Measurements from ENCODE around the gene EML6.
"Not testable (repeated sequence)": the region's sequence is repeated elsewhere in the genome, so short reads cannot be mapped to it uniquely, and the experiment has no call there.

Gene EML6

GRCh38 chr2:54805255-54805654, 81.8 kb downstream of the EML6 start:
- DNase-seq (ENCODE audit: low spot score) = no peak

DNA sequence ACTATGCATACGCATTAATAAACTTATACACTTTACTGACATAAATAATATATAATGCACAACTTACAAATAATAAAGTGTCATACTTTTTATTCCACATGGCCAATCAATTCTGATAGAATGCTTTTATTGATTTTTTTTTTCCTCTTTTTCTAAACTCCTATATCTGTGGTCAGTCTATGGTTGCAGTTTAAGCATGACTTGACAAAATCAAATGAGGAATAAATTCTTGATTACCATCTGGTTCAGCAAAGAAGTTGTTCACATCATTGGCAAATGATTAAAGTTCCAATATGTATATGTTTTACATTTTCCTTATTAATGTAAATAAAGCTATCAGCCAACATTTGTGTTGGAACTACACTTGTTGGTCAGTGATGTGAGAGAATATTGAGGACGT, 83.5 kb downstream of the EML6 start:
- no peak for DNase-seq (ENCODE audit: low spot score)

- no peak for DNase-seq (ENCODE audit: low spot score)
Observed at GRCh38 chr2:54808661-54809060, 85.2 kb downstream of the EML6 start.

GRCh38 chr2:54809819-54810218, 86.4 kb downstream of the EML6 start:
- DNase-seq (ENCODE audit: low spot score) = no peak

GRCh38 chr2:54810246-54810645, 86.8 kb downstream of the EML6 start:
- DNase-seq (ENCODE audit: low spot score) = no peak

- no peak for DNase-seq (ENCODE audit: low spot score)
Observed at GRCh38 chr2:54813584-54813983, 90.1 kb downstream of the EML6 start.

DNA sequence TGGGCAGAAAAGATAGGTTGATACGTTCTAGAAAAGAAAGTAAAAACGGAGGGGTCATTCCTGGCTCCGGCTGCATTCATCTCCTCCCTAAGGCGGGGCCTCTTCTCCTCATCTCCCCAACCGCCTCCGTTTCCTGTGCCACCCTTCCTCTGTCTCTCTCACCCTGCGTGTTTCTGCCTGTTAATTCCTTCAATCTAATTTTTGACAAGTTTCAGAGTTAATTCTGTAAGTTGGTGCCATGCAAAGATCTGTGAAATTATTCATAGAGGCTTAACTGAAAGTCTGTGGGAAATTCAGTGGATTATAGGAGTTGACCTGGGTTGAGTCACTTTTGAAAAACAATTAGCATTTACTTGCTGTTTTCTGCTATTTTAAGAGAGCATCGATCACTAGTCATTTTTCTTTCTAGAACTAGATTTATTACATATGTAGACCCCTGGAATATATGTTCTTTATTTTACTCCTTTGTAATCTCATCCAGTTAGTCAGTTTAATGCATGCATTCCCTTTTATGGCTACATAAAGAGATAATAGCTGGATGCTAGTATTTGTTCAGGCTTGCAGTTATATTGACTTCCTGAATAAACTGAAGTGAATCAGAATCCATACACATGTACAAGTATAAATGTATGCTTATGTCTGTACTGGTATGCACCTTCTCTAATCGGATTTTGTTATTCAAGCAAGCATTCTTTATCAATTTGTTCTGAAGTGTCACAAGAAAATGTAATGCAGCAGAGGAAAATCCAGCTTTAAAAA, 91.1 kb downstream of the EML6 start:
- DNase-seq (ENCODE audit: low spot score) = no peak

DNA sequence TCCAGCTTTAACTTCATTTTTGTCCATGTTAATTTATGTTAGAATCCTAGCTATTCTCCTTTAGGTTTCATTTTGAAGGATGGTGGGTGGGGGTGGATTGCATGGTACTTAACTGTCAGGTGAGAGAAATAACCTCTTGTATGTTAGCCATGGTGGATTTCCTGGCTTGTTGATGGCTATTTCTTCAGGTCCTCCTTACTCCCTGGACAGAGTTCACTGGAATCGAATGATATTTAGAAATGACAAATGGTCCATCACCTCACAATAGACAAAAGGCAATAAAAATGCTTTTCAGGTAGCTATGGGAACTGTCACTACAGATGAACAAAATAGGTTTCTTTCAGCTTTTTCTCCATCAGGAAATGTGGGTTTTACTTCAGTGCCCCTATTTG, 91.7 kb downstream of the EML6 start:
- DNase-seq (ENCODE audit: low spot score) = no peak

DNA sequence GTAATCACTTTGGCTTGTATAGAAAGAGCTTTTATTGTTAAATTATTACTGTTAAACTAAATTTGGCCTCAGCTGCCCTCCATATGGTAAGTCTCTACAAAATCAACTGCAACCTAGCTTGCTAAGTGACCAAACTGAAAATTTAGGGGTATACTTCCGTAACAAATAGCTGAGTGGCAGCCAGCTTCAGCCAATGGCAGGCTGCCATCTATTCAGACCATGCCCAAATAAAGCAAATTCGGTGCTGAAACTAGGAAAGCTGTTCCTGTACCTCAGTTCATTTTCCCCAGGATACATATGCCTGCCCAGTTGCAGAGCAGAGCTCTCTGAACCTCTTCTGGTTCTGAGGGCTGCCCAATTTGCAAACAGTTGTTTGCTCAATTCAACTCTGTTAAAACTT, 94.8 kb downstream of the EML6 start:
- no peak for DNase-seq (ENCODE audit: low spot score)

DNA sequence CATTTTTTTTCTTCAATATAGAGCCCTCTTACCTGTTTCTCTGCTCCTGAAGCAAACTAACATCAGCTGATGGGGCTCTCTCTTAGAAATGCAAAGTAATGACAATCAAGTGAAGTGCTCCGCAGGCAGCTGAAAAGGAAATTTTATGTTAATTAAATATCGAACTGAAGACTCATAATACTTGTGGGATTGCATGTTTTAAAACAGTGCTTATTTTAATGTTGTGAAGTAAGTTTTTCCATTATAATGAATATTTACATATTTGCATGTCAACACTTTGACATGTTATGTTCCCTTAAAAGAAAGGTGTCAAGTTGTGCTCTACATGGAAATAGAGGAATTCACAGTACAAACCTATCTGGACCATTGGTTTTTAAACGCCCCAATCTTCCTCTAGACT, 97.1 kb downstream of the EML6 start:
- no peak for DNase-seq (ENCODE audit: low spot score)

DNA sequence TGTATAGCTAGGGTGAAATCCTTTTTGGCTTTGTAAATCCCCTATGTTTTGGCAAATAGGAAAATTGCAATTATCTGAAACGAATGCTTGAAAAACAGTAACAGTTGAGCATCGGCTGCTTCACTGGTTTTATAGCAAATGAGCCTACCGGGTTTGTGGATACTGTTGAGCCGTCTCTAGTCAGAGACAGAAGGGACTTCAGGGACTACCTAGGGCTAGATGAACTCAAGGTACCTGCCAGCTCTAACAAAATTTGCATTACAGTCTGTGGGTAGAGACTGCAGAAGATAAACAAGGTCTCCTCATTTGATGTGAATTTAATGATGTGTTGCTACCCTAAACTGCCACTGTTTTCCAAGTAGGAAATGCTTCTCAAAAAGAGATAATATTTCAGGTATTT, 101.1 kb downstream of the EML6 start:
- DNase-seq (ENCODE audit: low spot score) = no peak

GRCh38 chr2:54830546-54830945, 107.1 kb downstream of the EML6 start:
- no peak for DNase-seq (ENCODE audit: low spot score)

DNA sequence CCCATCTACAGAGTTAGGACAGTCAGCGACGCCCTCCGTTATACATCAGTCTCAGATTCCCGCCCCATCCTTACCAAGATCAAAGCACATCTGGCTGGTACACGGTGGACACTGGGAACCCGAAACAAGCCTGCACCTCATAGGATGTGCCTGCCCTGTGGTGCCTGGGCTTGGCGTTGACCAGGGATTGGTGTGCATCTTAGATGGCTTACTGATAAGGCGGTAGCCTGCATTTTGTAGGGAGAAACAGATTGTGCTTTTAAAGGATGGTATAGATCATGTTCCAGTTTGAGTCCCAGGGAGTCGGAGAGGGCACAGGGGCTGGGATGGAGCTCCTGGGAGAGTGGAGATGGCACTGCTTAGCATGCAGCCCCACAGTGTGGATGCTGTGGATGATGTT, 108.0 kb downstream of the EML6 start:
- no peak for DNase-seq (ENCODE audit: low spot score)

DNA sequence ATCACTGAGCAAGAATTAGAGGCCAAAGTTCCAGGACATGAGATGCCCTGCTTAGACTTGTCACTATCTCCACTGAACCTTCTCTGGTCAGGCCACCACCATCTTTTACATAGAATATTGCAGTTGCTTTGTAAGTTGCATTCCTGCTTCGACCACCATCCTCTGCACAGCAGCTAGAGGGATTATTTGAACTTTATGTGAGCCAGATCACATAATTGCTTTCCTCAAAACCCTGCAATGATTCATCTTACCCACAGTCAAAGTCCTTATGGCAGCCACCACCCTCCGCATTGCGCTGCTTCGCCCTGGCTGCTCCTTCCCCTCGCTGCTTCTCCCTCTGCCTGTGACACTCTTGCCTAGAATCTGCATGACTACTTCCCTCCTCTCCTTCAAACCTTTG, 111.3 kb downstream of the EML6 start:
- no peak for DNase-seq (ENCODE audit: low spot score)

DNA sequence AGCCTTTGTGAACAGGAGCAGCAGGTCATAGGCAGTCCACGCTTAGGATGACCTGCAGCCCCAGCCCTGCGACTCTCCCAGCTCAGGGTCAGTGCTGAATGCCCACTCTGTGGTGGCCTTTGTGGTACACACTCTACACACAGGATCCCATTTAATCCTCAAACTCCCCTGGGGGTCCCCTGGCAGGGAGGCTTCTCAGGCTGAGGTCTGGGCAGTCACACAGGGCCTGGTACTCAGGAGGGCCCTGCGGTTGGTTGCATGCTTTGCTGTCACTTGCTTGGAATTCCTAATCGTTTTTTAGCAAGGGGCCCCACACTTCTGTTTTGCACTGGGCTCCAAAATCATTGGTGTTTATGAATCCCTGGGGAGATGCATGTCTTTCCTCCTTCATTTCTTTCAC, 113.0 kb downstream of the EML6 start:
- no peak for DNase-seq (ENCODE audit: low spot score)

- peak; percentile 68 for DNase-seq (ENCODE audit: low spot score)
Observed at GRCh38 chr2:54838585-54839035, 115.1 kb downstream of the EML6 start.

DNA sequence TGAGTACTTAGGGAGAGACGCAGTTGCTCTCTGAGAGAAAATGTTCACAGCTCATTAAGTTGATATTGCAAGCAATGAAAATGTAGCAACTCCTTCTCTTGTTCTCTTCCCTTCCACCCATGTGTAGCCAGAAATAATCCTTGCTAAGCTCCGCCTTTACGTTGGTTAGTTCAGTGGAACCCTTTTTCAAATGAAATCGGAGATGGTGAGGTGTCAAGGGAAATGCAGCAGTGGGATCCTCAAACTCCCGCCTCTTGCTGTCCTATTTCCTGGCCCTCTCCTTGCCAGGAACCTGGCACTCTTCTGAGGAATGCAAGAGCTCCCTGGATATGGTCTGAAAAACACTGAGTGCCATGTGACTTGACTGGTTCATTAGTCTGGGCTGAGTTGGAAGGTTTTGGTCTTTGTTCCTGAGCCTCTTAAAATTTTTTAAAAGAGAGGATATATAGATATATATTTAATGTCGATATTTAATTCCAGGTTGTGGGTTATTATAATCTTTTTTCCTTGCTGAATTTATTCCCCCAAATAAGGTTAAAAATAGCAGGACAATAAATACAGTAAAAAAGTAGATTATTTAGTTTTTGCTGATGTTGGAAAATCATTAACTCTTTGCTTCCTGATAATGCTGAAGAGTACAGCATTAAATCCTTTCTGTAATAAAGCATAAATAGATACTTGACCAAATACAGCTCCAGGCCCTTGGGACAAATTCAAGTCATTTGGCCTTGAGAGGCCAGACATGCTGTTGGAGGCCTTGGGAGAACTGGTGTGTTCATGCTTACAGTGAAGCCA, 116.2 kb downstream of the EML6 start:
- DNase-seq (ENCODE audit: low spot score) = no peak

- no peak for DNase-seq (ENCODE audit: low spot score)
Observed at GRCh38 chr2:54840559-54841468, 117.4 kb downstream of the EML6 start.

- not testable (repeated sequence) for DNase-seq (ENCODE audit: low spot score)
Observed at GRCh38 chr2:54841500-54841899, 118.0 kb downstream of the EML6 start.

- DNase-seq (ENCODE audit: low spot score) = no peak
Observed at GRCh38 chr2:54845094-54845493, 121.6 kb downstream of the EML6 start.

- DNase-seq (ENCODE audit: low spot score) = no peak
Observed at GRCh38 chr2:54845514-54845913, 122.1 kb downstream of the EML6 start.
